Measurements from ENCODE around the gene HOMEZ. TPM values are rescaled to one million over a fixed set of nuclear protein-coding genes. Genes with fewer than 3 reads are reported as not detected.

The HOMEZ gene
- total RNA-seq, 4 donors from 2014 or later = 13.0 to 16.5 (median 15.0) TPM

DNA sequence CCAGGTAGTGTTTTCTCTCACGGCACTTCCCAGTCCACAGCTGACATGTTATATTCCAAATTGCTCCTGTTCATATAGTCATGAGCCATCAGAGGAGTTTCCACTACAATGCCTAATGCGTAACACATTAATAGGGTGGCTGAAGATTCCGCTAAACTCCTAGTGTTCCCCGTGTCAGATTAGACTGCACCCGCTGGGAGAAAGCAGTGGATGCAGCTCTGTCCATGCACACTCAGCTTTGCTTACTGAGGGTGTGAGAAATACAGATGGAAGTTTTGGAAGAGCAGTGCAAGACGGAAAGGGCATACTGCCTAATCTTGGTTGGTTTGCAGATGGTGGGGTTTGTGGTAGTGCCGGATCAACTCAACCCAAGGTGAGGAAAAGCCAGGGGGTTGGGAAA lies 11.2 kb upstream of the HOMEZ start:
- WGBS, 2 donors = 85 to 89% methylated on average over 7 of the region's 7 CpGs
- Histone ChIP-seq H3K27me3 (no peaks in the 10 kb centered on the region), H3K27ac (no peak overlapping the region), H3K36me3 (peaks cover 0 to 5% of the 10 kb centered on the region in 2 donors), H3K4me1 (peaks cover 14 to 25% of the 10 kb centered on the region in 2 donors), H3K9me3 (no peaks in the 10 kb centered on the region), H3K4me3 (replicated peaks in 1 of 3) (no peak overlapping the region)
- intact Hi-C loops (cut with DNase I) = loop anchor here (10.0 kb wide), 1 partner anchor 172 kb away; no protein-coding TSS in a partner anchor
- no peak for DNase-seq
- no peak for TF ChIP-seq CTCF (IDR thresholded peaks at IDR 0.05)
- no peak for TF ChIP-seq POLR2A (IDR thresholded peaks at IDR 0.05)

- Histone ChIP-seq H3K27me3 (no peaks in the 10 kb centered on the region), H3K4me3 (replicated peaks in 1 of 3) (no peak overlapping the region), H3K27ac (no peak overlapping the region), H3K9me3 (no peaks in the 10 kb centered on the region), H3K36me3 (peaks cover 0 to 5% of the 10 kb centered on the region in 2 donors), H3K4me1 (peaks cover 14 to 25% of the 10 kb centered on the region in 2 donors)
- intact Hi-C loops (cut with DNase I) = loop anchor here (10.0 kb wide), 1 partner anchor 171 kb away; no protein-coding TSS in a partner anchor
- no peak for DNase-seq
- WGBS, 2 donors = 85 to 92% methylated on average over 7 of the region's 7 CpGs
- TF ChIP-seq POLR2A (IDR thresholded peaks at IDR 0.05) = no peak
- TF ChIP-seq CTCF (IDR thresholded peaks at IDR 0.05) = no peak
Measured at GRCh38 chr14:23296012-23296777, 10.3 kb upstream of the HOMEZ start.

DNA sequence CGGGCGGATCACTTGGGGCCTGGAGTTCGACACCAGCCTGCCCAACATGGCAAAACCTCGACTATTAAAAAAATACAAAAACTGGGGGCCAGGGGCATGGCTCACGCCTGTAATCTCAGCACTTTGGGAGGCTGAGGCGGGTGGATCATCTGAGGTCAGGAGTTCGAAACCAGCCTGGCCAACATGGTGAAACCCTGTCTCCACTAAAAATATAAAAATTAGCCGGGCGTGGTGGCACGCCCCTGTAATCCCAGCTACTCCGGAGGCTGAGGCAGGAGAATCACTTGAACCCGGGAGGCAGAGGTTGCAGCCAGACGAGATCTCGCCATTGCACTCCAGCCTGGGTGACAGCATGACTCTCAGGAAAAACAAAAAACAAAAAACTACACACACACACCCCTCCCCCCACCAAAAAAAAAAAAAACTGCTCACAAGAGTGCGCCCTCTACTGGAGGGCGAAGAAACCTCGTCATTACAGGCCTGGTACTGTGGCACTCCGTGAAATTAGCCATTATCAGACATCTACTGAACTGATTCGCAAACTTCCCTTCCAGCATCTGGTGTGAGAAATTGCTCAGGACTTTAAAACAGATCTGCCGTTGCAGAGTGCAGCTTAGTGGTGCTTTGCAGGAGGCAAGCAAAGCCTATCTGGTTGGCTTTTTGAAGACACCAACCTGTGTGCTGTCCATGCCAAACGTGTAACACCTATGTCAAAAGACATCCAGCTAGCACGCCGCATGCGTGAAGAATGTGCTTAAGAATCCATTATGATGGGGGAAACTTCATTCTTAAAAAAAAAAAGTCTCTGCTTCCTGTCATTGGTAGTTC lies 9.0 kb upstream of the HOMEZ start:
- intact Hi-C loops (cut with DNase I) = loop anchor here (10.0 kb wide), 1 partner anchor 170 kb away; no protein-coding TSS in a partner anchor
- WGBS, 2 donors = 26 to 32% methylated on average over 24 of the region's 24 CpGs
- Histone ChIP-seq H3K9me3 (no peaks in the 10 kb centered on the region), H3K27ac (no peak overlapping the region), H3K36me3 (peaks cover 0 to 5% of the 10 kb centered on the region in 2 donors), H3K4me3 (replicated peaks in 1 of 3) (no peak overlapping the region), H3K27me3 (no peaks in the 10 kb centered on the region), H3K4me1 (peaks cover 6 to 17% of the 10 kb centered on the region in 2 donors)
- peak; percentile 40 to 53 for DNase-seq
- TF ChIP-seq CTCF (IDR thresholded peaks at IDR 0.05) (peak; percentile 58 to 97 (median 81)), POLR2A (IDR thresholded peaks at IDR 0.05) (no peak)

- peak overlapping the region; percentile 82 to 99 (median 97) for H3K27ac ChIP-seq
- DNase-seq = no peak
- H3K36me3 ChIP-seq = no peaks in the 10 kb centered on the region
- H3K4me1 ChIP-seq = peaks cover 8 to 21% of the 10 kb centered on the region in 2 donors
- peak overlapping the region in 2 of 3 donors; percentile 95 to 96 for H3K4me3 ChIP-seq (replicated peaks in 1 of 3)
- TF ChIP-seq POLR2A (IDR thresholded peaks at IDR 0.05) (no peak), CTCF (IDR thresholded peaks at IDR 0.05) (no peak)
- intact Hi-C loops (cut with DNase I) = no loop called here
- H3K9me3 ChIP-seq = no peaks in the 10 kb centered on the region
- WGBS, 2 donors = 55 to 58% methylated on average over 6 of the region's 6 CpGs
- no peaks in the 10 kb centered on the region for H3K27me3 ChIP-seq
Measured at GRCh38 chr14:23286902-23287479, 1.1 kb upstream of the HOMEZ start.
